Measurements from ENCODE around the gene HAS3.

DNA sequence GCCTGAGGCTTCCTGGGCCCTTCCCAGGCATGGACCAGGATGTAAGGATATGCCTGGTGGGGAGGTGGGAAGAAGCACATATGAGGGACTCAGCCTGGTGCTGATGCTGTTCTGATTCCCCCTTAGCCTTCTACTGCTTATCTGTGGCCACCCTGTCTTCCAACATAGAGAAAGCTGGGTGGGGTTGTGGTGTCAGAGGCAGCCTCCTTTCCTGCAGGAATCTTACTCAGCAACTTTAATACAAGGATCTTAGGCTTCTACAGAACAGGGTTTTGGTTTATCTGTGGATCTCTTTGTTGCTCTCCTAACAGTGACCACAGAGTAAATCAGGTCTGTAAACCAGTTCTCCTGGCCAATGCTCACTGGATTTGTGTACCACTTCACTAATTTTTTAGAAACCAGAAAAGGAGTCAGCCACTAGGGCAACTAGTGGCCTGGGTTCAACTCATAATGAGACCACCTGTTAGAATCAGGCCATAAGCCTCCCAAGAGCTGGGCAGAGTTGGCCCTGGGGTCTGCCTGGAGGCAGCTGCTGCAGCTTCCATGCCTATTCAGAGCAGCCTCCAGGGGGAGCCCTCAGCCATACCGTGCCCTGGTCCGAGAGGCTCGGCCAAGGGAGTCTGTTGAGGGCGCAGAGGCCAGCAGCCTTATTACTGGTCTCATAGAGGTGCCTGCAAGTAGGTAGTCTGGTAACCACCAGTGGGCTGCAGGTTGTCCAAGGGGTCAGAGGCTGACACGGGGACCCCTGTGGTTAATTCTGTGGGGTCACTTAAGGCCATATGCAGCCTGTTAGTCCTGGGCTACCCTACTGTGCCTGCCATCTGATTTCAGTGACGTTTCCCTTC is 7.1 kb downstream of the HAS3 start:
- TF ChIP-seq CTCF (IDR thresholded peaks at IDR 0.05) (peak in 3 of 4 experiments; percentile 25 to 49 (median 31)), POLR2A (IDR thresholded peaks at IDR 0.05) (no peak)
